Tibial artery (tissue), 4 donors: Measurements from ENCODE around the gene PECR.

ENCODE experiments used
- DNase-seq, 2 donors: peaks; one replicate each; pipeline ENCODE4 v3.0.0-alpha.2; 2019
- H3K27ac ChIP-seq, 2 donors: fragments of 200-600 bp; sonication (generic) in 1 of 2; 1 replicate in 1 of 2; 2 replicates in 1 of 2; pipeline ENCODE4 v1.5.1; 2018 to 2019; ENCODE audit warnings: mild to moderate bottlenecking in 1 of 2
- H3K27me3 ChIP-seq, 2 donors: fragments of 200-600 bp; sonication (generic) in 1 of 2; one replicate each; pipeline versions ENCODE4 v1.5.1 to v1.6.0; 2016 to 2019
- H3K36me3 ChIP-seq, 3 donors: fragments of 200-600 bp; sonication (generic) in 2 of 3; one replicate each; pipeline ENCODE4 v1.5.1; 2016 to 2019; ENCODE audit warnings: mild to moderate bottlenecking in 2 of 3
- H3K4me1 ChIP-seq, 4 donors: fragments of 200-600 bp; sonication (generic) in 2 of 4; 1 replicate in 3 of 4; 2 replicates in 1 of 4; pipeline ENCODE4 v1.5.1; 2016 to 2019
- H3K4me3 ChIP-seq, 2 donors: fragments of 200-600 bp; sonication (generic) in 1 of 2; 1 replicate in 1 of 2; 2 replicates in 1 of 2; pipeline ENCODE4 v1.5.1; 2018 to 2019; ENCODE audit warnings: mild to moderate bottlenecking in 2 of 2
- H3K9me3 ChIP-seq, 3 donors: fragments of 200-600 bp; sonication (generic) in 1 of 3; one replicate each; pipeline ENCODE4 v1.5.1; 2016 to 2019
- CTCF ChIP-seq, 2 experiments: fragments of 200-600 bp in 1 of 2; fragments of 450-650 bp in 1 of 2; IDR thresholded peaks; one replicate each; pipeline ENCODE4 v1.5.1; 2017 to 2019; ENCODE audit warnings: antibody characterized with exemption in 2 of 2, mild to moderate bottlenecking in 1 of 2, moderate library complexity in 1 of 2
- intact Hi-C: fragments of 100-400 bp; cut with DNase I; formaldehyde crosslinking; loops from one replicate; pipeline ENCODE4 v1.15.0; 2023; ENCODE audit warnings: low total_unique reads

Gene PECR

GRCh38 chr2:216057688-216058193 is 23.9 kb downstream of the PECR start:
- peaks cover 0 to 7% (median 0%) of the 10 kb centered on the region in 3 donors for H3K36me3 ChIP-seq
- H3K4me1 ChIP-seq, result no peaks in the 10 kb centered on the region
- no peak overlapping the region for H3K4me3 ChIP-seq
- TF ChIP-seq CTCF (IDR thresholded peaks at IDR 0.05), result no peak
- no peak overlapping the region for H3K27ac ChIP-seq
- intact Hi-C loops, result no loop called here
- H3K27me3 ChIP-seq, result no peaks in the 10 kb centered on the region
- no peaks in the 10 kb centered on the region for H3K9me3 ChIP-seq
- DNase-seq, result no peak

- H3K27ac ChIP-seq, result no peak overlapping the region
- intact Hi-C loops, result no loop called here
These were observed 24.9 kb downstream of the PECR start for GRCh38 chr2:216056739-216057138.

DNA sequence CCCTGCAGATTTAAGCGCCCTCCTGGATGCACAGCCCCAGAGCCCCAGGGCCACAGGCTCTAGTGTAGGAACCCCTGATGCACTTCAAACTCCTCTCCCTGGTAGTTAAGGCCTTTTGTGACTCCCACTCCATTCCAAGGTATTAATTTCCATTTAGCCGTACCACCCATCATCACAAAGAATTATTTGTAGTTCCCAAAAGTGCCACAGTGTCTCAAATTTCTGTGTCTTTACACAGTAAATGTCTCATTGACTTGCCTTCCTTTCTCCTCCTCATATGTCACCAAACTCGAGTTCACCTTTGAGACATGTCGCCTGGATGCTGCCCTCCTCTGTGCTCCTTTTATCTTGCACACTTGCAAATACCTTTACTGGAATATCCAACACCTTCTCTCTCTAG is 25.9 kb downstream of the PECR start:
- intact Hi-C loops, result no loop called here
- Histone ChIP-seq H3K36me3 (no peaks in the 10 kb centered on the region), H3K27ac (no peak overlapping the region), H3K27me3 (no peaks in the 10 kb centered on the region), H3K4me1 (no peaks in the 10 kb centered on the region), H3K9me3 (no peaks in the 10 kb centered on the region), H3K4me3 (no peak overlapping the region)
- no peak for DNase-seq
- TF ChIP-seq CTCF (IDR thresholded peaks at IDR 0.05), result no peak

More at GRCh38 chr2:216056739-216057138, 24.9 kb downstream of the PECR start:
- no peaks in the 10 kb centered on the region for H3K36me3 ChIP-seq
- no peaks in the 10 kb centered on the region for H3K4me1 ChIP-seq
- DNase-seq, result no peak
- H3K9me3 ChIP-seq, result no peaks in the 10 kb centered on the region
- H3K4me3 ChIP-seq, result no peak overlapping the region
- no peaks in the 10 kb centered on the region for H3K27me3 ChIP-seq
- no peak for TF ChIP-seq CTCF (IDR thresholded peaks at IDR 0.05)

- Histone ChIP-seq H3K36me3 (no peaks in the 10 kb centered on the region), H3K9me3 (no peaks in the 10 kb centered on the region), H3K4me3 (no peak overlapping the region), H3K4me1 (no peaks in the 10 kb centered on the region), H3K27me3 (no peaks in the 10 kb centered on the region), H3K27ac (no peak overlapping the region)
- intact Hi-C loops, result no loop called here
- TF ChIP-seq CTCF (IDR thresholded peaks at IDR 0.05), result no peak
- DNase-seq, result no peak
These were observed 29.2 kb downstream of the PECR start for GRCh38 chr2:216052420-216052819.

GRCh38 chr2:216051350-216051749 is 30.3 kb downstream of the PECR start:
- H3K4me1 ChIP-seq, result no peaks in the 10 kb centered on the region
- H3K4me3 ChIP-seq, result no peak overlapping the region
- intact Hi-C loops, result no loop called here
- H3K27ac ChIP-seq, result no peak overlapping the region
- H3K27me3 ChIP-seq, result no peaks in the 10 kb centered on the region
- DNase-seq, result no peak
- no peaks in the 10 kb centered on the region for H3K36me3 ChIP-seq
- TF ChIP-seq CTCF (IDR thresholded peaks at IDR 0.05), result no peak
- H3K9me3 ChIP-seq, result no peaks in the 10 kb centered on the region

GRCh38 chr2:216049452-216049851 is 32.2 kb downstream of the PECR start:
- no peak for DNase-seq
- H3K4me3 ChIP-seq, result no peak overlapping the region
- intact Hi-C loops, result no loop called here
- no peak for TF ChIP-seq CTCF (IDR thresholded peaks at IDR 0.05)
- H3K4me1 ChIP-seq, result no peaks in the 10 kb centered on the region
- no peaks in the 10 kb centered on the region for H3K27me3 ChIP-seq
- H3K9me3 ChIP-seq, result no peaks in the 10 kb centered on the region
- no peaks in the 10 kb centered on the region for H3K36me3 ChIP-seq
- H3K27ac ChIP-seq, result no peak overlapping the region
